Vagina (tissue), 2 donors: ENCODE data around the gene PRR29.

Experiments used
- CTCF ChIP-seq, 3 experiments: fragments of 450-650 bp in 2 of 3; fragments of 200-600 bp in 1 of 3; sonication (generic) in 1 of 3; IDR thresholded peaks; one replicate each; pipeline ENCODE4 v1.5.1; 2017 to 2019; ENCODE audit warnings: antibody characterized with exemption in 3 of 3, mild to moderate bottlenecking in 2 of 3, moderate library complexity in 2 of 3
- POLR2A ChIP-seq, 2 donors: fragments of 450-650 bp; IDR thresholded peaks; one replicate each; pipeline ENCODE4 v1.6.1; 2017; ENCODE audit warnings: antibody characterized with exemption in 2 of 2, mild to moderate bottlenecking in 2 of 2, moderate library complexity in 2 of 2
- POLR2AphosphoS5 ChIP-seq, 2 donors: sonication (generic); formaldehyde crosslinking; IDR thresholded peaks; one replicate each; pipeline ENCODE4 v1.9.0; 2017; ENCODE audit warnings: antibody characterized with exemption in 2 of 2, mild to moderate bottlenecking in 2 of 2, low read depth in 1 of 2; ENCODE audit not compliant: insufficient read depth in 1 of 2

GRCh38 chr17:64005734-64006167 lies 7.6 kb downstream of the PRR29 start:
- TF ChIP-seq CTCF (IDR thresholded peaks at IDR 0.05): no peak
- no peak for TF ChIP-seq POLR2A (IDR thresholded peaks at IDR 0.05)
- no peak for TF ChIP-seq POLR2AphosphoS5 (IDR thresholded peaks at IDR 0.05; ENCODE audit: insufficient read depth in 1 of 2, low read depth in 1 of 2)
